ACC112 (cell line): Measurements from ENCODE around the gene SLCO2A1.

ENCODE experiments used
- H2AFZ ChIP-seq: fragments of 200-600 bp; sonication (generic); one replicate; pipeline ENCODE4 v1.6.0; 2017; ENCODE audit warnings: antibody characterized with exemption, low read length; ENCODE audit not compliant: unreplicated experiment
- H3K27ac ChIP-seq: fragments of 200-600 bp; sonication (generic); 2 replicates; pipeline ENCODE4 v1.5.1; 2014; ENCODE audit warnings: low read depth, mild to moderate bottlenecking, antibody characterized with exemption, low read length, moderate library complexity
- H3K27me3 ChIP-seq: fragments of 200-600 bp; sonication (generic); 2 replicates; pipeline ENCODE4 v1.6.1; 2014; ENCODE audit warnings: mild to moderate bottlenecking, antibody characterized with exemption, low read length, moderate library complexity, mixed read lengths; ENCODE audit not compliant: insufficient read depth
- H3K36me3 ChIP-seq: fragments of 200-600 bp; sonication (generic); 2 replicates; pipeline ENCODE4 v1.6.1; 2016; ENCODE audit warnings: mild to moderate bottlenecking, antibody characterized with exemption, low read length, moderate library complexity, mixed read lengths; ENCODE audit not compliant: insufficient read depth
- H3K4me1 ChIP-seq: fragments of 200-600 bp; sonication (generic); one replicate; pipeline ENCODE4 v1.6.1; 2016; ENCODE audit warnings: low read length, mixed read lengths; ENCODE audit not compliant: insufficient read depth, unreplicated experiment, control insufficient read depth
- H3K4me3 ChIP-seq: fragments of 200-600 bp; sonication (generic); 2 replicates; pipeline ENCODE4 v1.5.1; 2014; ENCODE audit warnings: mild to moderate bottlenecking, low read depth, low read length
- H3K79me2 ChIP-seq: fragments of 200-600 bp; sonication (generic); one replicate; pipeline ENCODE4 v1.6.0; 2016; ENCODE audit warnings: low read length; ENCODE audit not compliant: control insufficient read depth, unreplicated experiment, insufficient read depth

SLCO2A1 gene

GRCh38 chr3:134060561-134061385, 31.0 kb upstream of the SLCO2A1 start:
- peaks cover 25% of the 10 kb centered on the region for H3K4me1 ChIP-seq
- no peaks in the 10 kb centered on the region for H3K36me3 ChIP-seq
- no peak overlapping the region for H2AFZ ChIP-seq
- H3K4me3 ChIP-seq: no peak overlapping the region
- no peak overlapping the region for H3K27ac ChIP-seq
- no peaks in the 10 kb centered on the region for H3K79me2 ChIP-seq
- no peaks in the 10 kb centered on the region for H3K27me3 ChIP-seq

DNA sequence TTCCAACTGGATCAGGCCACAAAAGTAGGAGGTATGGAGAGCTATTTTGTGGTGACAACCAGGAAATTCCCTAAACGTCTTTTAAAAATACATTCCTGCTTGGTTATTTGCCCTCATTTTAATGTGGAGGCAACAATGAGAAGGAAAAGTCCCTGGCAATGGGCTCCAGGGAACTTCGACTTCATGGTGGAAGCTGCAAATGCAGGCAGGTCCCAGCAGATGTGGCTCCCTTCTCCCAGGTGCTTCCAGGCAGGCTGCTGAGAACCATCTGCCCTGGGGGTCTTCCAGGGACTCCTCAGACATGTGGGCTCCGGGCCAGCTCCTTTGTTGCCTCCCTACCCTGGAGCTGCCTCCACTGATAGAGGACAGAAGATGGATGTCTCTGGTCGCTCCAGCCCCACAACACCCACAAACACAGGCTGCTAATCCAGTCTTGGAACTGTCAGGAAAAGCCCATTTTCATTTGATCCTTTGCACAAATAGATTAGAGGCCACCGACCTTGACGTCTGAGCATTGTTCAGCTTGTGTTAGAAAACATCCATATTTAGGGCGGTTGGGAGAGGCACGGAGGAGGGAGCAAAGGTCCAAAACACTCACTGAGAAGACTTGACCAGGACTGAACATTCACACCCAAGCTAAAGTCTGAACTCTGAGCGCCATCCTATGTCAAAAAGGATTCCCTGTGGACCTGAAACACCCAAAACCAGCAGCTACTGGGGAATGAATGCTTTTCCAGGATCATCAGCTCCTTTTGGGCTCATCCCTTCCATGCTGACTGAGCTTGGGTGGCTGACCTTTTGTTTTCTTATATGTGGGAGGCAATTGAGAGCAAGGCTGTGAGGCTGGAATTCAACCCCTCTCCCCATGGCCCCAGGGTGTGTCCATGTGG, 30.2 kb upstream of the SLCO2A1 start:
- Histone ChIP-seq H3K27ac (no peak overlapping the region), H3K79me2 (no peaks in the 10 kb centered on the region), H3K4me1 (peaks cover 25% of the 10 kb centered on the region), H3K4me3 (no peak overlapping the region), H3K36me3 (no peaks in the 10 kb centered on the region), H2AFZ (no peak overlapping the region), H3K27me3 (no peaks in the 10 kb centered on the region)

DNA sequence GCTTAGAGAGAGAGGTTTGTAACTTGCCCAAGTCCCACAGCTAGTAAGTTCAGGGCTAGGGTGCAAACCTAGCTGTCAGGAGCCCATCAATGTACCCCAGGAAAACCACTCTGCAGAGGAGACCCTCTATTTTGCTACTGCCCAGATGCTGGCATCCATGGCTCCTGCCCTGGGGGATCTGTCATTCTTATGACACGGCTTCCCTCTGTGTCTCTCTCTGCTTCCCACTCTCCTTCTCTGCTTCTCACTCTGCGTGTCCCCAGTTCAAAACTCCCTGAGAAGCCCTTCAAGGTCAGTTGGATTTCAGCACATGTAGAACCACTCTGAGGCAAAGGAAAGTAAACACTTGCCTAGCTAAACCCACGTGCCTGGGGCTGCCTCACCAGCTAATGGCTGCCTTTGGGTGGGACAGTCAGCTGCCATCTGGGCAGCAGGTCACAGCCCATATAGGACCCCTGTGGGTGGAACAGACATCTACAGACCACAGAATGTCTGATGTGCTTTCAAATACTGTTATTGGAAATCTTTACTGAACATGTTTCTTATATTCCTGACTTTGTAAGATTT, 29.4 kb upstream of the SLCO2A1 start:
- peaks cover 25% of the 10 kb centered on the region for H3K4me1 ChIP-seq
- no peaks in the 10 kb centered on the region for H3K27me3 ChIP-seq
- H2AFZ ChIP-seq: peak overlapping the region; percentile 33
- no peaks in the 10 kb centered on the region for H3K36me3 ChIP-seq
- no peak overlapping the region for H3K27ac ChIP-seq
- no peak overlapping the region for H3K4me3 ChIP-seq
- H3K79me2 ChIP-seq: no peaks in the 10 kb centered on the region

- Histone ChIP-seq H3K4me3 (no peak overlapping the region), H3K27ac (no peak overlapping the region), H3K4me1 (peaks cover 25% of the 10 kb centered on the region), H3K79me2 (no peaks in the 10 kb centered on the region), H2AFZ (peak overlapping the region; percentile 30), H3K27me3 (no peaks in the 10 kb centered on the region), H3K36me3 (no peaks in the 10 kb centered on the region)
Observed at GRCh38 chr3:134057654-134058110, 28.0 kb upstream of the SLCO2A1 start.

DNA sequence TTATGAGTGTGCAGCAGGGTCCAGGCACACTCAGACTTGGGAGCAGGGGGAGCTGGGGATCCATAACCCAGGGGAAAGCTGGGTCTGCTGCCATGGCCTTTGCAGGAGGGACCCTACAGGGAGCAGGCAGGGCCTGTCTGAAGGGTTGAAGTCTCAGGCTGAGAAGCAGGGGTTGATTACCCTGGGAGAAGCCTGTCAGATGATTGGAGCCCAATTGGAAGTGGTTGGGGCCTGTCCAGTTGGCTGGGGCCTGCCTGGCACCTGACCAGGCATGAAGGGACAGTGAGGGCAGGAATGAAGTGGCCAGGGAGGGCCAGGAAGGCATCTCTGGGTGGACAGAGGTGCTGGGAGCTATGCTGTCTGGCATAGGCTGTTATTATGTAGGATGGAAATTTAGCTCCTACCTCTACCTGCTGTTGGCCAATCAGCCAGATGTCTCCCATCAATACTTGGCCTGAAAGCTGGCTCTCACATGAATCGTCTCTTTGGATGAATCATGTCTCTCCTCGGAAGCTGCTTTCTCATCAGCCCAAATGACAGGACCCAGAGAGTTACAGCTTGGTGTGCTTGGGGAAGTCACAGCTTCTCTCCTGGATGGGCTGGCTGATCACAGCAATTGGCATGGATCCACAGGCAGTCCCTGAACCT, 27.4 kb upstream of the SLCO2A1 start:
- Histone ChIP-seq H3K36me3 (no peaks in the 10 kb centered on the region), H3K4me3 (no peak overlapping the region), H3K79me2 (no peaks in the 10 kb centered on the region), H3K27ac (no peak overlapping the region), H3K4me1 (peaks cover 25% of the 10 kb centered on the region), H2AFZ (peak overlapping the region; percentile 30), H3K27me3 (no peaks in the 10 kb centered on the region)

DNA sequence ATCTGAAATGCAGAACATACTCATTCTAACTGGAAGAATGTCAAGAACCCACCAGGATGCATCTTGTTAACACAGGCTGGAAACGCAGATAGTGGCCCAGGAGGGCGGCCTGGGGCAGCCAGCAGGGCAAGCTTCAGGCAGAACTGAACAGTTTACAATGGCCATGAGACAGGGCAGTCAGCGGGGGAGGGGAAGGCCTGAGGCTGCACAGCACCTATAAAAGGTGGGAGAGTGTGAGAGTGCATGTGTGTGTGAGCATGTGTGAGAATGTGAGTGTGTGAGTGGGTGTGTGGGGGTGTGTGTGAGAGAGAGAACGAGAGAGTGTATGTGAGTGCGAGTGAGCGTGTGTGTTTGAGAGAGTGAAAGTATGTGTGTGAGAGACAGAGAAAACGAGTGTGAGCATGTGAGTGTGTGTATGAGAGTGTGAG, 26.8 kb upstream of the SLCO2A1 start:
- peaks cover 25% of the 10 kb centered on the region for H3K4me1 ChIP-seq
- H3K27ac ChIP-seq: no peak overlapping the region
- H3K79me2 ChIP-seq: no peaks in the 10 kb centered on the region
- no peaks in the 10 kb centered on the region for H3K36me3 ChIP-seq
- no peak overlapping the region for H2AFZ ChIP-seq
- no peak overlapping the region for H3K4me3 ChIP-seq
- H3K27me3 ChIP-seq: no peaks in the 10 kb centered on the region

- peaks cover 20% of the 10 kb centered on the region for H3K4me1 ChIP-seq
- no peaks in the 10 kb centered on the region for H3K36me3 ChIP-seq
Observed at GRCh38 chr3:134055661-134056060, 25.9 kb upstream of the SLCO2A1 start.

DNA sequence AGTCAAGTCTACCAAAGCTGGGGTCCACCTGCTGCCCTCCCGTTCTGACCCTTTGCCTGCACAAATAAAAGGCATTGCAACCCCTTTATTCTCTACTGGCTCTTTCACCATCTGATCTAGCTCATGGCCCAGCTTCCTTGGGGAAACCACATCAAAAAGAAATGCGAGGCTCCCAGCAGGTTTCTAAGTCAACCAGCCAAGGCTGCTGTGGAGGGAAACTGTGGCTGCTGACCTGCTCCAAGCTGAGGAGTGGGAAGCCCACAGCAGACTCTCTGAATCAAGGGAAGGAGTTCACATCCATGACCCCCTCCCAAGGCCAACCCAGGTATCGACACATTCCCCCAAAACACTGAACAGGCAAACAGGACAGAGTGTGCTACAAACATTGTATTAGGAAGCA, 25.2 kb upstream of the SLCO2A1 start:
- peaks cover 12% of the 10 kb centered on the region for H3K4me1 ChIP-seq
- no peak overlapping the region for H2AFZ ChIP-seq

More at GRCh38 chr3:134055661-134056060, 25.9 kb upstream of the SLCO2A1 start:
- no peak overlapping the region for H3K4me3 ChIP-seq
- H3K27ac ChIP-seq: no peak overlapping the region
- no peak overlapping the region for H2AFZ ChIP-seq
- H3K27me3 ChIP-seq: no peaks in the 10 kb centered on the region
- H3K79me2 ChIP-seq: no peaks in the 10 kb centered on the region

DNA sequence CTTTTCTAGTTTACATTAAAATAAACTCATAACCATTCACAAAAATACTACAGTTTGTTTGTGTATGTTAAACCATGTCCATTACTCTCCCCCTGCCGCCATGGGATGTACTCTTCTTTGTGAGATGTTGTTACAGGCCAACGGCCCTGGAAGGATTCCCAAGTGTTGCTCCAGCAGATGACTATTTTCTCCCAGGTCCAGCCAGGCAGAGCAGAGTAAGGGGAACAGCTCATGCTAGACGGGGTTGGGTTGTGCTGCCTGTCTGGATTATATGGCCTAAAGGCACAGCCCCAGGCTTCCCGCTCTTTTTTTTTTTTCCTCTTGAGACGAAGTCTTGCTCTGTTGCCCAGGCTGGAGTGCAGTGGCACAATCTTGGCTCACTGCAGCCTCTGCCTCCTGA, 24.5 kb upstream of the SLCO2A1 start:
- Histone ChIP-seq H2AFZ (no peak overlapping the region), H3K4me1 (peaks cover 8% of the 10 kb centered on the region), H3K4me3 (no peak overlapping the region), H3K27ac (no peak overlapping the region), H3K27me3 (no peaks in the 10 kb centered on the region), H3K79me2 (no peaks in the 10 kb centered on the region), H3K36me3 (no peaks in the 10 kb centered on the region)

More for the DNA sequence above, 25.2 kb upstream of the SLCO2A1 start:
- Histone ChIP-seq H3K79me2 (no peaks in the 10 kb centered on the region), H3K4me3 (no peak overlapping the region), H3K27ac (no peak overlapping the region), H3K27me3 (no peaks in the 10 kb centered on the region), H3K36me3 (no peaks in the 10 kb centered on the region)

DNA sequence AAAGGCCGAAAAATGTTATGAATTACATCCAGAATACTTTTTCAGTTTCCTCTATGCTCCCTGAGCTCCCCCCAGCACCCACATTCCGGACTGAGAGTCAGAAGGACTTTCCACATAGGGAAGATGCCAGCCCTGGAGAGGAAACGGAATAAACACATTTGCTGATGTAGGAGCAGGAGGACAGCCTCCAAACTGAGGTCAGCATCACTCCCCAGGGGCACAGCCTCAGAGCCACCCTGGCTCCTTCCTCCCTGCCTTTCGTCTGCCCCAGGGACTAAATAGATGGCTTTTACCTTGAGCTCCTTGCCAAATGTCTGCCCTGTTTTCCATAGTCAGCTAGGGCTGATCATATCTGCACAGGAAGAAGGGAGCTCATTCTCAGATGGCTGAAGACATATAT, 22.6 kb upstream of the SLCO2A1 start:
- Histone ChIP-seq H3K36me3 (no peaks in the 10 kb centered on the region), H3K4me3 (no peak overlapping the region), H3K27me3 (no peaks in the 10 kb centered on the region), H2AFZ (no peak overlapping the region), H3K4me1 (peaks cover 8% of the 10 kb centered on the region), H3K79me2 (no peaks in the 10 kb centered on the region), H3K27ac (no peak overlapping the region)
